CD14-positive monocyte (primary cell): ENCODE data around the gene SIX5. TPM values are rescaled to one million over a fixed set of nuclear protein-coding genes. Genes with fewer than 3 reads are reported as not detected.

Source experiments
- DNase-seq, 3 donors: peaks; one replicate each; pipeline ENCODE4 v3.0.0-alpha.2; 2011 to 2022
- H2AFZ ChIP-seq: 2 replicates; pipeline ENCODE4 v1.6.0; 2012; ENCODE audit warnings: mild to moderate bottlenecking, low read depth, low read length, inconsistent platforms; ENCODE audit not compliant: insufficient read depth, poor library complexity, severe bottlenecking
- H3K27ac ChIP-seq, 2 donors: 1 replicate in 1 of 2; 2 replicates in 1 of 2; pipeline ENCODE4 v1.5.1; 2012 to 2013; ENCODE audit warnings: low read length in 2 of 2, control low read depth in 1 of 2, inconsistent platforms in 1 of 2, low read depth in 1 of 2, mild to moderate bottlenecking in 1 of 2
- H3K27me3 ChIP-seq, 2 donors: one replicate each; pipeline versions ENCODE4 v1.6.0 to v1.6.1; 2011 to 2013; ENCODE audit warnings: low read length in 2 of 2; ENCODE audit not compliant: control insufficient read depth in 2 of 2, insufficient read depth in 2 of 2
- H3K36me3 ChIP-seq, 2 donors: replicated peaks in 1 of 2; 1 replicate in 1 of 2; 2 replicates in 1 of 2; pipeline versions ENCODE4 v1.5.1 to v1.6.1; 2012 to 2013; ENCODE audit warnings: low read length in 2 of 2, control low read depth in 1 of 2, inconsistent platforms in 1 of 2, mild to moderate bottlenecking in 1 of 2; ENCODE audit not compliant: insufficient read depth in 2 of 2, control insufficient read depth in 1 of 2
- H3K4me1 ChIP-seq, 2 donors: 1 replicate in 1 of 2; 2 replicates in 1 of 2; pipeline versions ENCODE4 v1.5.1 to v1.6.1; 2012 to 2013; ENCODE audit warnings: low read length in 2 of 2, control low read depth in 1 of 2, inconsistent platforms in 1 of 2, mild to moderate bottlenecking in 1 of 2, moderate library complexity in 1 of 2; ENCODE audit not compliant: insufficient read depth in 2 of 2, control insufficient read depth in 1 of 2
- H3K4me2 ChIP-seq: replicated peaks from 2 replicates; pipeline ENCODE3; 2012; ENCODE audit warnings: low read length, moderate library complexity, mild to moderate bottlenecking; ENCODE audit not compliant: poor library complexity, severe bottlenecking; ENCODE audit errors: extremely low read depth
- H3K4me3 ChIP-seq, 3 experiments: fragments of 200-600 bp in 1 of 3; sonication (generic) in 1 of 3; replicated peaks in 1 of 3; 1 replicate in 2 of 3; 2 replicates in 1 of 3; pipeline ENCODE4 v1.5.1; 2011 to 2013; ENCODE audit warnings: low read length in 3 of 3, mild to moderate bottlenecking in 3 of 3, control low read depth in 2 of 3, low read depth in 2 of 3, inconsistent platforms in 1 of 3, moderate library complexity in 1 of 3
- H3K79me2 ChIP-seq: 2 replicates; pipeline ENCODE4 v1.6.0; 2012; ENCODE audit warnings: mild to moderate bottlenecking, control low read depth, inconsistent platforms, low read length, moderate library complexity; ENCODE audit not compliant: insufficient read depth
- H3K9ac ChIP-seq: 2 replicates; pipeline ENCODE4 v1.6.0; 2017; ENCODE audit warnings: low read length, mild to moderate bottlenecking; ENCODE audit not compliant: insufficient read depth, poor library complexity, severe bottlenecking
- H3K9me3 ChIP-seq, 2 donors: replicated peaks in 1 of 2; 1 replicate in 1 of 2; 2 replicates in 1 of 2; pipeline versions ENCODE4 v1.5.1 to v1.6.1; 2012 to 2013; ENCODE audit warnings: low read length in 2 of 2, control low read depth in 1 of 2; ENCODE audit not compliant: control insufficient read depth in 1 of 2, insufficient read depth in 1 of 2
- H4K20me1 ChIP-seq: 2 replicates; pipeline ENCODE4 v1.6.0; 2012; ENCODE audit warnings: mild to moderate bottlenecking, low read length, control low read depth, moderate library complexity; ENCODE audit not compliant: insufficient read depth
- H3K27ac Mint-ChIP-seq, 7 donors: one replicate each; pipeline ENCODE4 v1.8.0; 2020; ENCODE audit warnings: mild to moderate bottlenecking in 7 of 7, mixed read lengths in 7 of 7, moderate library complexity in 6 of 7, inconsistent platforms in 2 of 7
- H3K27me3 Mint-ChIP-seq, 3 donors: one replicate each; pipeline ENCODE4 v1.8.0; 2021 to 2022; ENCODE audit warnings: low read depth in 3 of 3, mild to moderate bottlenecking in 3 of 3, mixed read lengths in 3 of 3, moderate library complexity in 3 of 3, inconsistent platforms in 1 of 3
- H3K36me3 Mint-ChIP-seq, 2 donors: one replicate each; pipeline ENCODE4 v1.8.0; 2020; ENCODE audit warnings: mixed read lengths in 2 of 2, inconsistent platforms in 1 of 2, mild to moderate bottlenecking in 1 of 2
- H3K4me1 Mint-ChIP-seq: one replicate; pipeline ENCODE4 v1.8.0; 2020; ENCODE audit warnings: mild to moderate bottlenecking, mixed read lengths
- H3K4me3 Mint-ChIP-seq, 2 donors: one replicate each; pipeline ENCODE4 v1.8.0; 2020; ENCODE audit warnings: mild to moderate bottlenecking in 2 of 2, mixed read lengths in 2 of 2, moderate library complexity in 1 of 2
- H3K9me3 Mint-ChIP-seq, 7 donors: one replicate each; pipeline ENCODE4 v1.8.0; 2020 to 2022; ENCODE audit warnings: mixed read lengths in 7 of 7, mild to moderate bottlenecking in 6 of 7, moderate library complexity in 6 of 7, inconsistent platforms in 2 of 7
- CTCF ChIP-seq: fragments of 200-600 bp; IDR thresholded peaks from one replicate; pipeline ENCODE4 v1.8.0; 2022; ENCODE audit warnings: antibody characterized with exemption, mild to moderate bottlenecking
- WGBS: methylation state at CpG from one replicate; pipeline ENCODE4 v1.1.5; 2013; ENCODE audit warnings: missing lambda C conversion rate; ENCODE audit not compliant: insufficient coverage; 5-methylcytosine and 5-hydroxymethylcytosine counted together
- intact Hi-C, 2 donors: fragments of 100-400 bp; cut with micrococcal nuclease; formaldehyde crosslinking; loops; one replicate each; pipeline versions ENCODE4 v1.15.0 to v1.15.1; 2023
- polyA plus RNA-seq, 3 donors: library from polyadenylated mRNA; depleted of rRNA in 1 of 3; unstranded in 2 of 3; stranded (reverse) in 1 of 3; fragments of 300-500 nt in 2 of 3; fragments of >200 nt in 1 of 3; fragmentation: Illumina TruSeq in 2 of 3; gene quantifications; 1 replicate in 2 of 3; 2 replicates in 1 of 3; pipeline ENCODE4 v1.2.3, GENCODE V29; 2012 to 2021

SIX5 gene
- polyA plus RNA-seq, 3 donors: 0.04 TPM; not detected in 2

- peak overlapping the region; percentile 87 for H3K4me2 ChIP-seq
- intact Hi-C loops: no loop called here
- H3K9ac ChIP-seq: no peak overlapping the region
- Mint-ChIP-seq H3K4me1 (peaks cover 22% of the 10 kb centered on the region), H3K27ac (no peak overlapping the region), H3K4me3 (peak overlapping the region; percentile 53 to 71), H3K36me3 (peaks cover 4 to 6% of the 10 kb centered on the region in 2 donors), H3K9me3 (peaks cover 0 to 20% (median 12%) of the 10 kb centered on the region in 7 donors), H3K27me3 (peaks cover 67 to 98% (median 79%) of the 10 kb centered on the region in 3 donors)
- peak overlapping the region in 1 of 3 experiments; percentile 77 for H3K4me3 ChIP-seq
- H3K36me3 ChIP-seq: no peaks in the 10 kb centered on the region
- no peak overlapping the region for H3K27ac ChIP-seq
- peak overlapping the region; percentile 32 for H2AFZ ChIP-seq
- no peak for DNase-seq
- peaks cover 27 to 35% of the 10 kb centered on the region in 2 donors for H3K4me1 ChIP-seq
- peaks cover 6 to 15% of the 10 kb centered on the region in 2 donors for H3K9me3 ChIP-seq
- 2% methylated on average over 92 of the region's 102 CpGs for WGBS
- peaks cover 48 to 92% of the 10 kb centered on the region in 2 donors for H3K27me3 ChIP-seq
- H3K79me2 ChIP-seq: no peaks in the 10 kb centered on the region
- TF ChIP-seq CTCF: no peak
- H4K20me1 ChIP-seq: peaks cover 41% of the 10 kb centered on the region
Observed at GRCh38 chr19:45767881-45768654, 984 bp downstream of the SIX5 start.

- Histone ChIP-seq H3K27me3 (peaks cover 41 to 90% of the 10 kb centered on the region in 2 donors), H3K79me2 (no peaks in the 10 kb centered on the region), H3K4me1 (peaks cover 27 to 35% of the 10 kb centered on the region in 2 donors), H3K4me3 (no peak overlapping the region), H3K27ac (no peak overlapping the region), H3K9me3 (peaks cover 6 to 9% of the 10 kb centered on the region in 2 donors), H3K36me3 (no peaks in the 10 kb centered on the region), H3K9ac (no peak overlapping the region), H2AFZ (no peak overlapping the region), H4K20me1 (peaks cover 35% of the 10 kb centered on the region), H3K4me2 (peak overlapping the region; percentile 87)
- peaks cover 0 to 20% (median 12%) of the 10 kb centered on the region in 7 donors for H3K9me3 Mint-ChIP-seq
- WGBS: 59% methylated on average over 26 of the region's 31 CpGs
- H3K4me3 Mint-ChIP-seq: peak overlapping the region in 1 of 2 donors; percentile 71
- TF ChIP-seq CTCF: no peak
- H3K4me1 Mint-ChIP-seq: peaks cover 22% of the 10 kb centered on the region
- H3K36me3 Mint-ChIP-seq: peaks cover 4 to 6% of the 10 kb centered on the region in 2 donors
- H3K27me3 Mint-ChIP-seq: peaks cover 65 to 98% (median 77%) of the 10 kb centered on the region in 3 donors
- intact Hi-C loops: no loop called here
- DNase-seq: no peak
- no peak overlapping the region for H3K27ac Mint-ChIP-seq
Observed at GRCh38 chr19:45767410-45767880, 1.6 kb downstream of the SIX5 start.
